ENCODE data around the gene KRTAP3-1. TPM values are rescaled to one million over a fixed set of nuclear protein-coding genes. Genes with fewer than 3 reads are reported as not detected.

The KRTAP3-1 gene
- total RNA-seq, 3 donors from 2014 or later (not counting 1 experiment from before 2014, with no cell fraction given) = not detected

DNA sequence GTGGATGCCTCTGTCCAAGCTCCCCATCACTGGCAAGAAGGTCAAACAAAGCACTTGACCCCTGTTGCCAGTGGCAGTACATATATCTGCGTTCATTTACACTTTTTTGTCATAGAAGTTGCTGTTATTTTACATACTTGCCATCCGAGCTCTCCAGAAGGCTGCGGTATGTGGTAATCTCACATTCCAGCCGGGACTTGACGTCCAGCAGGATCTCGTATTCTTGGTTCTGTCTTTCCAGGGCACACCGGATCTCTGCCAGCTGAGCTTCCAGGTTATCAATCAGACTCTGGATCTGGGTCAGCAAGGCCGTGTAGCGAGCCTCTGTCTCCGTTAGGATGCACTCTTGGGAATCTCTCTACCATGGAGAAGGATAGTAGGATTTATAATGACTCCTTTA lies 48.8 kb downstream of the KRTAP3-1 start:
- no peaks in the 10 kb centered on the region for H3K4me1 ChIP-seq (ENCODE audit: control insufficient read depth, insufficient read depth, low read length)
- no peaks in the 10 kb centered on the region for H3K36me3 ChIP-seq (ENCODE audit: control insufficient read depth, insufficient read depth, low read length)
- 95% methylated on average over 10 of the region's 10 CpGs for WGBS (ENCODE audit: insufficient coverage)
- Mint-ChIP-seq H3K27me3 (ENCODE audit: low read depth in 2 of 2) (peaks cover 10 to 29% of the 10 kb centered on the region in 2 donors), H3K9me3 (no peaks in the 10 kb centered on the region), H3K27ac (no peak overlapping the region), H3K4me1 (no peaks in the 10 kb centered on the region), H3K4me3 (no peak overlapping the region), H3K36me3 (no peaks in the 10 kb centered on the region)
- no peak overlapping the region for H3K4me3 ChIP-seq (ENCODE audit: low read length)
- no peak overlapping the region for H3K27ac ChIP-seq (ENCODE audit: low read length)
- intact Hi-C loops (cut with micrococcal nuclease) = no loop called here
- H3K9me3 ChIP-seq (ENCODE audit: control insufficient read depth, insufficient read depth, low read length) = no peaks in the 10 kb centered on the region
- DNase-seq (no peak), ATAC-seq (no peak)
- H3K27me3 ChIP-seq (ENCODE audit: control insufficient read depth, insufficient read depth, low read length) = no peaks in the 10 kb centered on the region
- TF ChIP-seq, protein P1, sequence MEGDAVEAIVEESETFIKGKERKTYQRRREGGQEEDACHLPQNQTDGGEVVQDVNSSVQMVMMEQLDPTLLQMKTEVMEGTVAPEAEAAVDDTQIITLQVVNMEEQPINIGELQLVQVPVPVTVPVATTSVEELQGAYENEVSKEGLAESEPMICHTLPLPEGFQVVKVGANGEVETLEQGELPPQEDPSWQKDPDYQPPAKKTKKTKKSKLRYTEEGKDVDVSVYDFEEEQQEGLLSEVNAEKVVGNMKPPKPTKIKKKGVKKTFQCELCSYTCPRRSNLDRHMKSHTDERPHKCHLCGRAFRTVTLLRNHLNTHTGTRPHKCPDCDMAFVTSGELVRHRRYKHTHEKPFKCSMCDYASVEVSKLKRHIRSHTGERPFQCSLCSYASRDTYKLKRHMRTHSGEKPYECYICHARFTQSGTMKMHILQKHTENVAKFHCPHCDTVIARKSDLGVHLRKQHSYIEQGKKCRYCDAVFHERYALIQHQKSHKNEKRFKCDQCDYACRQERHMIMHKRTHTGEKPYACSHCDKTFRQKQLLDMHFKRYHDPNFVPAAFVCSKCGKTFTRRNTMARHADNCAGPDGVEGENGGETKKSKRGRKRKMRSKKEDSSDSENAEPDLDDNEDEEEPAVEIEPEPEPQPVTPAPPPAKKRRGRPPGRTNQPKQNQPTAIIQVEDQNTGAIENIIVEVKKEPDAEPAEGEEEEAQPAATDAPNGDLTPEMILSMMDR (IDR thresholded peaks at IDR 0.05) = no peak

Other genes with a start within 250 kb of the KRTAP3-1 start
- not detected for gene KRT26, start 236.9 kb downstream of the KRTAP3-1 start, total RNA-seq
- gene KRT27, start 226.6 kb downstream of the KRTAP3-1 start, total RNA-seq = not detected
- not detected for gene KRT28, start 209.2 kb downstream of the KRTAP3-1 start, total RNA-seq
- gene KRT10, start 186.5 kb downstream of the KRTAP3-1 start, total RNA-seq = 10 to 100 TPM; 23.6 to 35.9 (median 25.5) TPM
- not detected for gene KRT12, start 141.9 kb downstream of the KRTAP3-1 start, total RNA-seq
- not detected for gene KRT20, start 123.9 kb downstream of the KRTAP3-1 start, total RNA-seq
- under 1 TPM in 1 of 3 donors, not detected in 2; 0.83 TPM for gene KRT23, start 71.5 kb downstream of the KRTAP3-1 start, total RNA-seq
- gene KRT39, start 42.2 kb downstream of the KRTAP3-1 start, total RNA-seq = not detected
- not detected for gene KRT40, start 24.8 kb downstream of the KRTAP3-1 start, total RNA-seq
- not detected for gene KRTAP3-3, start 15.0 kb downstream of the KRTAP3-1 start, total RNA-seq
- not detected for gene KRTAP3-2, start 9.2 kb downstream of the KRTAP3-1 start, total RNA-seq
- gene KRTAP1-5, start 18.1 kb upstream of the KRTAP3-1 start, total RNA-seq = not detected
- not detected for gene KRTAP1-4, start 21.1 kb upstream of the KRTAP3-1 start, total RNA-seq
- not detected for gene KRTAP1-3, start 25.7 kb upstream of the KRTAP3-1 start, total RNA-seq
- gene KRTAP1-1, start 32.3 kb upstream of the KRTAP3-1 start, total RNA-seq = not detected
- not detected for gene KRTAP2-1, start 38.2 kb upstream of the KRTAP3-1 start, total RNA-seq
- not detected for gene KRTAP2-2, start 46.1 kb upstream of the KRTAP3-1 start, total RNA-seq
- not detected for gene KRTAP2-3, start 51.0 kb upstream of the KRTAP3-1 start, total RNA-seq
- gene KRTAP2-4, start 56.8 kb upstream of the KRTAP3-1 start, total RNA-seq = not detected
- not detected for gene KRTAP4-7, start 75.0 kb upstream of the KRTAP3-1 start, total RNA-seq
- gene KRTAP4-8, start 89.0 kb upstream of the KRTAP3-1 start, total RNA-seq = not detected
- not detected for gene KRTAP4-16, start 93.1 kb upstream of the KRTAP3-1 start, total RNA-seq
- not detected for gene KRTAP4-9, start 96.3 kb upstream of the KRTAP3-1 start, total RNA-seq
- not detected for gene KRTAP4-11, start 109.2 kb upstream of the KRTAP3-1 start, total RNA-seq
- gene KRTAP4-12, start 115.1 kb upstream of the KRTAP3-1 start, total RNA-seq = not detected
- not detected for gene KRTAP4-6, start 131.4 kb upstream of the KRTAP3-1 start, total RNA-seq
- gene KRTAP4-5, start 140.7 kb upstream of the KRTAP3-1 start, total RNA-seq = not detected
- not detected for gene KRTAP4-4, start 151.6 kb upstream of the KRTAP3-1 start, total RNA-seq
- gene KRTAP4-3, start 159.1 kb upstream of the KRTAP3-1 start, total RNA-seq = not detected
- not detected for gene KRTAP4-2, start 169.1 kb upstream of the KRTAP3-1 start, total RNA-seq
- gene KRTAP4-1, start 175.8 kb upstream of the KRTAP3-1 start, total RNA-seq = not detected
- not detected for gene KRTAP9-1, start 180.8 kb upstream of the KRTAP3-1 start, total RNA-seq
- not detected for gene KRTAP9-2, start 217.5 kb upstream of the KRTAP3-1 start, total RNA-seq
- not detected for gene KRTAP9-3, start 223.3 kb upstream of the KRTAP3-1 start, total RNA-seq
- gene KRTAP9-8, start 228.9 kb upstream of the KRTAP3-1 start, total RNA-seq = not detected
- not detected for gene KRTAP9-4, start 240.6 kb upstream of the KRTAP3-1 start, total RNA-seq
- gene KRTAP9-9, start 246.3 kb upstream of the KRTAP3-1 start, total RNA-seq = not detected

Measured in natural killer cell (primary cell).